IMR-90 (cell line): ENCODE results near the gene TNS3. TPM values are rescaled to one million over a fixed set of nuclear protein-coding genes. Genes with fewer than 3 reads are reported as not detected.

ENCODE experiments used
- ATAC-seq: fragments of 200-7000 bp; cut with Tn5 transposase; 2 replicates; pipeline ENCODE4 v1.9.1; 2020; ENCODE audit warnings: low read depth, mild to moderate bottlenecking, moderate library complexity
- BruUV-seq: library from RNA; stranded (reverse); fragments of 400-500 nt; replicated peaks from 2 replicates; lab custom pipeline; 2021; lab: Mats Ljungman, UMichigan
- CTCF ChIA-PET: fragments of 300-600 bp; formaldehyde crosslinking; extraction: SDS; loops from one replicate; lab custom pipeline; 2021; ENCODE audit warnings: antibody characterized with exemption; lab: Yijun Ruan, JAX
- POLR2A ChIA-PET: fragments of 300-600 bp; sonication (Branson Sonifier 250); formaldehyde crosslinking; loops from one replicate; lab custom pipeline; 2022; ENCODE audit warnings: antibody characterized with exemption; ENCODE audit not compliant: unreplicated experiment; lab: Charles Lee
- DNase-seq: peaks from one replicate; pipeline ENCODE4 v3.0.0; 2013
- H2AFZ ChIP-seq: replicated peaks from 2 replicates; pipeline ENCODE3; 2013; ENCODE audit warnings: low read length, mild to moderate bottlenecking; ENCODE audit not compliant: poor library complexity
- H2AK5ac ChIP-seq: 2 replicates; pipeline ENCODE4 v1.6.1; 2013; ENCODE audit warnings: low read depth, low read length, inconsistent platforms
- H2AK9ac ChIP-seq: replicated peaks from 2 replicates; pipeline ENCODE3; 2013; ENCODE audit warnings: mild to moderate bottlenecking, low read depth, low read length, moderate library complexity; ENCODE audit not compliant: poor library complexity
- H2BK120ac ChIP-seq: 2 replicates; pipeline ENCODE4 v1.6.1; 2013; ENCODE audit warnings: low read depth, low read length, inconsistent platforms
- H2BK15ac ChIP-seq: 3 replicates; pipeline ENCODE4 v1.6.1; 2013; ENCODE audit warnings: low read depth, low read length, inconsistent platforms
- H2BK20ac ChIP-seq: 2 replicates; pipeline ENCODE4 v1.6.1; 2013; ENCODE audit warnings: low read depth, mild to moderate bottlenecking, inconsistent platforms, low read length, moderate library complexity
- H2BK5ac ChIP-seq: 2 replicates; pipeline ENCODE4 v1.6.1; 2013; ENCODE audit warnings: mild to moderate bottlenecking, low read depth, low read length, inconsistent platforms; ENCODE audit not compliant: poor library complexity, severe bottlenecking
- H3K14ac ChIP-seq: replicated peaks from 2 replicates; pipeline ENCODE4 v1.6.1; 2013; ENCODE audit warnings: low read depth, low read length, inconsistent platforms
- H3K18ac ChIP-seq: 2 replicates; pipeline ENCODE4 v1.6.1; 2013; ENCODE audit warnings: low read depth, low read length, control low read depth
- H3K23ac ChIP-seq: 2 replicates; pipeline ENCODE4 v1.6.1; 2013; ENCODE audit warnings: low read depth, low read length, inconsistent platforms
- H3K27ac ChIP-seq: 2 replicates; pipeline ENCODE4 v1.5.1; 2013; ENCODE audit warnings: mild to moderate bottlenecking, control low read depth, low read length; ENCODE audit not compliant: insufficient read depth
- H3K27me3 ChIP-seq: 2 replicates; pipeline ENCODE4 v1.6.1; 2013; ENCODE audit warnings: low read length; ENCODE audit not compliant: control insufficient read depth, insufficient read depth
- H3K36me3 ChIP-seq: 2 replicates; pipeline ENCODE4 v1.6.1; 2013; ENCODE audit warnings: low read length, mixed read lengths; ENCODE audit not compliant: control insufficient read depth, insufficient read depth
- H3K4ac ChIP-seq: 2 replicates; pipeline ENCODE4 v1.6.1; 2013; ENCODE audit warnings: low read depth, low read length, inconsistent platforms
- H3K4me1 ChIP-seq: 2 replicates; pipeline ENCODE4 v1.6.1; 2013; ENCODE audit warnings: low read length, mixed read lengths; ENCODE audit not compliant: control insufficient read depth, insufficient read depth
- H3K4me2 ChIP-seq: 2 replicates; pipeline ENCODE4 v1.6.1; 2013; ENCODE audit warnings: low read depth, mild to moderate bottlenecking, control low read depth, low read length, moderate library complexity
- H3K4me3 ChIP-seq: 2 replicates; pipeline ENCODE4 v1.5.1; 2013; ENCODE audit warnings: low read depth, mild to moderate bottlenecking, control low read depth, low read length, moderate library complexity; ENCODE audit not compliant: insufficient read depth
- H3K56ac ChIP-seq: 2 replicates; pipeline ENCODE4 v1.6.1; 2013; ENCODE audit warnings: low read length, inconsistent platforms; ENCODE audit not compliant: insufficient read depth; ENCODE audit errors: extremely low read depth
- H3K79me1 ChIP-seq, 2 experiments: 2 replicates each; pipeline ENCODE4 v1.6.1; 2013; ENCODE audit warnings: low read length in 2 of 2, inconsistent platforms in 1 of 2, low read depth in 1 of 2
- H3K9ac ChIP-seq: 2 replicates; pipeline ENCODE4 v1.6.1; 2013; ENCODE audit warnings: low read depth, low read length, control low read depth
- H3K9me1 ChIP-seq: 2 replicates; pipeline ENCODE4 v1.6.1; 2013; ENCODE audit warnings: low read length, inconsistent platforms; ENCODE audit not compliant: insufficient read depth
- H3K9me3 ChIP-seq: 2 replicates; pipeline ENCODE4 v1.6.1; 2013; ENCODE audit warnings: low read length; ENCODE audit not compliant: control insufficient read depth, insufficient read depth
- H4K20me1 ChIP-seq: 2 replicates; pipeline ENCODE4 v1.6.1; 2013; ENCODE audit warnings: low read length, inconsistent platforms; ENCODE audit not compliant: insufficient read depth
- H4K5ac ChIP-seq: 2 replicates; pipeline ENCODE4 v1.6.1; 2013; ENCODE audit warnings: mild to moderate bottlenecking, low read depth, low read length, control low read depth
- H4K8ac ChIP-seq, 2 experiments: 2 replicates each; pipeline ENCODE4 v1.6.1; 2013; ENCODE audit warnings: low read depth in 2 of 2, low read length in 2 of 2, control low read depth in 1 of 2, inconsistent platforms in 1 of 2
- H4K91ac ChIP-seq: 2 replicates; pipeline ENCODE4 v1.6.1; 2013; ENCODE audit warnings: low read depth, low read length, inconsistent platforms; ENCODE audit not compliant: insufficient read depth
- CHD1 ChIP-seq: IDR thresholded peaks from 2 replicates; pipeline ENCODE4 v1.6.1; 2012; ENCODE audit warnings: low read depth, low read length, improper control_type of control experiment
- NFE2L2 ChIP-seq: fragments of 150-350 bp; IDR thresholded peaks from 2 replicates; pipeline ENCODE4 v1.6.1; 2016; ENCODE audit warnings: low read depth, mild to moderate bottlenecking, low read length
- RAD21 ChIP-seq: IDR thresholded peaks from 2 replicates; pipeline ENCODE4 v1.6.1; 2012; ENCODE audit warnings: low read length, improper control_type of control experiment
- RFX5 ChIP-seq: IDR thresholded peaks from 2 replicates; pipeline ENCODE4 v1.8.0; 2012; ENCODE audit warnings: low read depth, mild to moderate bottlenecking, low read length, moderate library complexity
- whole genome bisulfite sequencing, 2 experiments: methylation state at CpG; one replicate each; pipeline versions ENCODE4 v1.1.5 to v1.1.7; 2013; ENCODE audit warnings: missing lambda C conversion rate in 2 of 2; ENCODE audit not compliant: insufficient read length in 1 of 2; ENCODE audit errors: extremely low coverage in 2 of 2; 5-methylcytosine and 5-hydroxymethylcytosine counted together
- dilution Hi-C: fragments of 300-500 bp; cut with HindIII; formaldehyde crosslinking; loops from one replicate; pipeline ENCODE4 v1.14.3; 2018; ENCODE audit warnings: low sequenced_read_pairs; ENCODE audit not compliant: unreplicated experiment
- in situ Hi-C: fragments of 300-500 bp; cut with MboI; formaldehyde crosslinking; loops from 3 replicates; pipeline ENCODE4 v1.14.3; 2019; ENCODE audit warnings: low sequenced_read_pairs, inconsistent platforms, mixed read lengths
- intact Hi-C: fragments of 100-400 bp; cut with micrococcal nuclease; formaldehyde crosslinking; loops from 2 replicates; pipeline ENCODE4 v1.10.0; 2022
- polyA plus RNA-seq, 3 experiments: library from polyadenylated mRNA; depleted of rRNA; stranded (reverse); fragments of >200 nt; gene quantifications; 2 replicates each; pipeline ENCODE4 v1.2.3, GENCODE V29; 2012; ENCODE audit warnings: low replicate concordance in 1 of 3
- total RNA-seq: library from RNA; depleted of rRNA; stranded (reverse); fragments of >200 nt; gene quantifications from 2 replicates; pipeline ENCODE4 v1.2.3, GENCODE V29; 2012
- TF ChIP-seq, protein P1 (sequence below): fragments of 150-350 bp; IDR thresholded peaks from 2 replicates; pipeline ENCODE4 v1.6.1; 2017; ENCODE audit warnings: mild to moderate bottlenecking, antibody characterized with exemption, low read length, low read depth

TNS3 gene
- total and polyA plus RNA-seq, 2 of the 4 experiments (the other 2 are of a cell fraction) = 64.3 to 79.2 TPM

DNA sequence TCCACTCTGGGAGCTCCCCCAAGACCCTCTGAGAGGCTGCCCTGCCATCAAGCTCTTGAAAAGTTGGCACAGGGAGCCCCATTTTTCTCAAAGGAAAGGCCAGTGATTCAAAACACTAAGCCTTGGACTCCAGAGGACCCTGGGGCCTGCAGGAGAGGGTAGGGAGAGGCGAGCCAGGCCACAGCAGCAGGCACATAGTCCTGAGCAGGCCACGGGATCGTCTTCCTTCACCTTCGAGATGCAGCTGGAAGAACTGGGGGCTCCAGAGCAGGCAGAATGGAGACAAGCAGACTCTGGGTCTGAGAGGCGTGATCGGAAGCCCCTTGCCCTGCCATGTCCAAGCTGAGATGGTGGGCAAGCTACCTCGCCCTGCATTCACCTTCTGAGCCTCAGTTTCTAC is 13.9 kb downstream of the TNS3 start:
- POLR2A ChIA-PET = no interaction called here

More for the DNA sequence above, 13.9 kb downstream of the TNS3 start:
- TF ChIP-seq, protein P1, sequence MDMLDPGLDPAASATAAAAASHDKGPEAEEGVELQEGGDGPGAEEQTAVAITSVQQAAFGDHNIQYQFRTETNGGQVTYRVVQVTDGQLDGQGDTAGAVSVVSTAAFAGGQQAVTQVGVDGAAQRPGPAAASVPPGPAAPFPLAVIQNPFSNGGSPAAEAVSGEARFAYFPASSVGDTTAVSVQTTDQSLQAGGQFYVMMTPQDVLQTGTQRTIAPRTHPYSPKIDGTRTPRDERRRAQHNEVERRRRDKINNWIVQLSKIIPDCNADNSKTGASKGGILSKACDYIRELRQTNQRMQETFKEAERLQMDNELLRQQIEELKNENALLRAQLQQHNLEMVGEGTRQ = no peak
- TF ChIP-seq RFX5 = no peak
- no peak for TF ChIP-seq RAD21
- no peak for TF ChIP-seq NFE2L2
- no peak for TF ChIP-seq CHD1
- Histone ChIP-seq H3K4ac (peak overlapping the region; percentile 22; the same call in 1 of the 2 replicates), H3K9ac (no peak overlapping the region), H3K9me3 (no peaks in the 10 kb centered on the region), H3K4me1 (peaks cover 22% of the 10 kb centered on the region), H3K9me1 (peaks cover 34% of the 10 kb centered on the region), H2BK120ac (no peak overlapping the region), H3K56ac (no peak overlapping the region), H4K20me1 (peaks cover 52% of the 10 kb centered on the region), H2AFZ (no peak overlapping the region), H2BK20ac (no peak overlapping the region), H3K27ac (no peak overlapping the region), H3K23ac (no peak overlapping the region), H2AK5ac (0 out of 2 replicates have a peak overlapping the region, but pooled peaks have one; percentile 37), H4K91ac (no peak overlapping the region), H4K8ac (no peak overlapping the region), H3K14ac (no peak overlapping the region; the same call in 1 of the 2 replicates), H2AK9ac (no peak overlapping the region), H3K36me3 (peaks cover 9% of the 10 kb centered on the region), H3K4me3 (no peak overlapping the region), H2BK5ac (no peak overlapping the region), H2BK15ac (no peak overlapping the region), H3K4me2 (no peak overlapping the region), H4K5ac (no peak overlapping the region), H3K79me1 (peaks cover 51 to 88% of the 10 kb centered on the region in 2 experiments), H3K27me3 (no peaks in the 10 kb centered on the region), H3K18ac (no peak overlapping the region)
- BruUV-seq = no TSS peak
- intact Hi-C loops (no loop called here), in situ Hi-C loops (no loop called here), dilution Hi-C loops (no loop called here)
- 91% methylated on average over 4 of the region's 7 CpGs; no CpG with 5 or more reads in 1 of the 2 experiments for WGBS, 2 experiments
- CTCF ChIA-PET = no interaction called here
- DNase-seq (no peak), ATAC-seq (no peak)
